ENCODE data around the gene SHC2.

- TF ChIP-seq ZNF75D (CRISPR knock-in tag; IDR thresholded peaks at IDR 0.05; ENCODE audit: borderline replicate concordance) (no peak), CTCF (CRISPR knock-in tag; IDR thresholded peaks at IDR 0.05) (no peak), JARID2 (CRISPR knock-in tag; IDR thresholded peaks at IDR 0.05; ENCODE audit: insufficient replicate concordance) (no peak), ZHX2 (IDR thresholded peaks at IDR 0.05; ENCODE audit: low read depth) (no peak), ZHX2 (CRISPR knock-in tag; IDR thresholded peaks at IDR 0.05; ENCODE audit: borderline replicate concordance) (no peak), KDM5A (IDR thresholded peaks at IDR 0.05; ENCODE audit: borderline replicate concordance, low read length) (no peak), ZNF704 (CRISPR knock-in tag; IDR thresholded peaks at IDR 0.05; ENCODE audit: borderline replicate concordance) (no peak), DBP (CRISPR knock-in tag; IDR thresholded peaks at IDR 0.05; ENCODE audit: not compliant biosample characterization) (no peak), CHCHD3 (CRISPR knock-in tag; IDR thresholded peaks at IDR 0.05) (no peak), GTF3A (CRISPR knock-in tag; conservative IDR thresholded peaks at IDR 0.05) (no peak), ZNF33A (CRISPR knock-in tag; IDR thresholded peaks at IDR 0.05; ENCODE audit: borderline replicate concordance) (no peak), KMT2B (CRISPR knock-in tag; IDR thresholded peaks at IDR 0.05) (no peak), FOXA3 (CRISPR knock-in tag; IDR thresholded peaks at IDR 0.05) (no peak), EZH2 (conservative IDR thresholded peaks at IDR 0.05; ENCODE audit: low read depth, low read length) (no peak)
Observed at GRCh38 chr19:492091-492531, 31.3 kb upstream of the SHC2 start.
